IgD-negative memory B cell (primary cell): ENCODE data around the gene AP5M1. TPM values are rescaled to one million over a fixed set of nuclear protein-coding genes. Genes with fewer than 3 reads are reported as not detected.
"Not testable (repeated sequence)": the region's sequence is repeated elsewhere in the genome, so short reads cannot be mapped to it uniquely, and the experiment has no call there.

Experiments
- H3K27ac Mint-ChIP-seq, 3 donors: one replicate each; pipeline ENCODE4 v1.8.0; 2020 to 2022; ENCODE audit warnings: mild to moderate bottlenecking in 3 of 3, mixed read lengths in 3 of 3, moderate library complexity in 1 of 3
- H3K27me3 Mint-ChIP-seq: one replicate; pipeline ENCODE4 v1.8.0; 2021; ENCODE audit warnings: mixed read lengths
- H3K36me3 Mint-ChIP-seq: one replicate; pipeline ENCODE4 v1.8.0; 2020; ENCODE audit warnings: mild to moderate bottlenecking, mixed read lengths
- H3K4me1 Mint-ChIP-seq, 3 donors: one replicate each; pipeline ENCODE4 v1.8.0; 2020 to 2022; ENCODE audit warnings: mixed read lengths in 3 of 3, mild to moderate bottlenecking in 1 of 3
- H3K4me3 Mint-ChIP-seq, 4 donors: one replicate each; pipeline ENCODE4 v1.8.0; 2020 to 2022; ENCODE audit warnings: mild to moderate bottlenecking in 4 of 4, mixed read lengths in 4 of 4, moderate library complexity in 3 of 4
- H3K9me3 Mint-ChIP-seq, 3 donors: one replicate each; pipeline ENCODE4 v1.8.0; 2020 to 2021; ENCODE audit warnings: mixed read lengths in 3 of 3, mild to moderate bottlenecking in 1 of 3
- polyA plus RNA-seq: library from polyadenylated mRNA; unstranded; fragments of 300-500 nt; fragmentation: Illumina TruSeq; gene quantifications from one replicate; pipeline ENCODE4 v1.2.3, GENCODE V29; 2021

The AP5M1 gene, protein sequence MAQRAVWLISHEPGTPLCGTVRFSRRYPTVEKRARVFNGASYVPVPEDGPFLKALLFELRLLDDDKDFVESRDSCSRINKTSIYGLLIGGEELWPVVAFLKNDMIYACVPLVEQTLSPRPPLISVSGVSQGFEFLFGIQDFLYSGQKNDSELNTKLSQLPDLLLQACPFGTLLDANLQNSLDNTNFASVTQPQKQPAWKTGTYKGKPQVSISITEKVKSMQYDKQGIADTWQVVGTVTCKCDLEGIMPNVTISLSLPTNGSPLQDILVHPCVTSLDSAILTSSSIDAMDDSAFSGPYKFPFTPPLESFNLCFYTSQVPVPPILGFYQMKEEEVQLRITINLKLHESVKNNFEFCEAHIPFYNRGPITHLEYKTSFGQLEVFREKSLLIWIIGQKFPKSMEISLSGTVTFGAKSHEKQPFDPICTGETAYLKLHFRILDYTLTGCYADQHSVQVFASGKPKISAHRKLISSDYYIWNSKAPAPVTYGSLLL
- polyA plus RNA-seq = 42.6 TPM

DNA sequence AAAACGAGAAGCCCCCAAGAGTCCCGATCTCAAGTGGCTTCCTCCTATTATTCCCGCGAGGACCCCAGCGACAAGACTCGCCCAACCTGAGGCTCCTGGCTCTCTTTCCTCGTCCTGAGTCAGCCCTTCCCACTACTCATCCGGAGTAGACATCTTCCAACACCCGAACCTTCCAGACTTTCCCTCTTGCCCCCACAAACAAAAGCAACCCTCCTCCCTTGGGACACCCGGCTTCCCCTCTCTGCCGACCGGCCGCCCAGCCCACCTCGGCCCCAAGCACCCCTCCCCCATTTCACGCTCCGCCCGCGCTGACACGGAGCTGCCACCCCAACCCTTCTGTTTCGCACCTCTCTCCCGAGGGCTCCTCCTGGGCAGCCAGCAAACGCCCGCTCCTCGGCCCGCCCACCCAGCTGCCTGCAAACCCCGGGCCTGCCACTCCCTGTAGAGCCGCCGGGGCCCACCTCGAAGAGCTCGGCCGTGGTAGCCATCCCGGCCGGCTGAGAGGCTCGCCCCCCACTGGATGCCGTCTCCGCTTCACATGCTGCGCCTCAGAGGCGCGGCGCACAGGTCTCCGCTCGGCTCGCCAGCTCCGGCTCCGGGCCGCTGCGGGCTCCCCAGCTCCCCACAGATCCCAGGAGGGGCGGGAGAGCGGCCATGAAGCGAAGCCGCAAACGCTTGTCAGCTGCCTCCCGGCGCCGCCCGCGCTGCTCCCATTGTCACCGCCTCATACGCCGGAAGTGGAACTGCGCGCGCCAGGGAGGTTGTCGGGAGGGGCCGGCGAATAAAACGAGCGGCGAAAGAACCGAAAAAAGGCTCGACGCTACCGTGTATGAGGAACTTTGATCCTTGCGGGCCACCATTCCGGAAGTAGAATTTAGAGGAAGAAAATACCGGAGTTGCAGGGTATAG, at the start of gene AP5M1, which contains the start of gene EXOC5:
Gene AP5M1 (plus strand): TSS at position 811 of the 909 bp plus-strand sequence. CDS start 344 bp downstream, outside the sequence.
Gene EXOC5 (minus strand): TSS at position 745 of the 909 bp plus-strand sequence. CDS start 257 bp downstream, at position 488.
- peaks cover 1% of the 10 kb centered on the region for H3K36me3 Mint-ChIP-seq
- peaks cover 41 to 56% (median 52%) of the 10 kb centered on the region in 3 donors for H3K4me1 Mint-ChIP-seq
- peak within 1 kb of the TSS; percentile 96 to 99 (median 98) for H3K27ac Mint-ChIP-seq
- H3K4me3 Mint-ChIP-seq = peak within 1 kb of the TSS; percentile 96 to 100 (median 100)
- H3K27me3 Mint-ChIP-seq = no peaks in the 10 kb centered on the region
- no peaks in the 10 kb centered on the region for H3K9me3 Mint-ChIP-seq

DNA sequence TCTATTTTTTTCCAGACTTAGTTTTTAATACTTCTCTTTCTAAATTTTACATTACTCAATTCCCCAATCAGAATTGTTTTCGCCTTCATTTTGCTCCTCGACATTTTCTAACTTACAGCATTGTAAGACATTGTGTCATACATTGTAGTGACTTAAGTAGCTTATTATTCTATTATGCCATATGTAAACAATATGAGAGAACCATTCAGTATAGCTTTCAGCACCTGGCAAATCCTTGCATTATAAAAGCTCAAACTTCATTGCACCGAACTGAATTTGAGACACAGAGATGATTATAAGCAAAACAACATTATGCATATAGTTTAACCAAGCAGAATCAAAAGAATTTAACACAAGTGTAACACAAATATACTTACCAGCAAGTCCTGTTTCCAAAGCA, 46.8 kb upstream of the AP5M1 start:
- H3K9me3 Mint-ChIP-seq = no peaks in the 10 kb centered on the region
- no peak overlapping the region for H3K4me3 Mint-ChIP-seq
- peaks cover 8% of the 10 kb centered on the region for H3K36me3 Mint-ChIP-seq

DNA sequence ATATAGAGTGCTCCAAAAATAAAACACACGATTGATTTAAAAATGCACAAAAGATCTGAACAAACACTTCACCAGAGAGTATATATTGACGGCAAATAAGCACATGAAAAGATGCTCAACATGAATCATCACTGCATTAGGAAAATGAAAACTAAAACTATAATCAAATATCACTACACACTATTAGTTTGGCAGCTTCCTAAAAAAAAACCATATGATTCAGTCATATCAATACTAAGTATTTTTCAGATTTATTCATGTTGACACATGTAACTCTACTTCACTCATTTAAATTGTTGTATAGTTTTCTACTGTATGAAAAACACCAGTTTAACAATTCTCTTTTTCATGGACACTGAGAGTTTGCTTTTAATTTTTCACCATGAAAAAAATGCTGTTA, 41.7 kb upstream of the AP5M1 start:
- Mint-ChIP-seq H3K36me3 (peaks cover 18% of the 10 kb centered on the region), H3K27ac (no peak overlapping the region), H3K27me3 (no peaks in the 10 kb centered on the region), H3K4me3 (no peak overlapping the region), H3K9me3 (peaks cover 0 to 1% (median 0%) of the 10 kb centered on the region in 3 donors), H3K4me1 (peaks cover 0 to 3% (median 2%) of the 10 kb centered on the region in 3 donors)

More for the DNA sequence above, 46.8 kb upstream of the AP5M1 start:
- Mint-ChIP-seq H3K4me1 (peaks cover 0 to 3% (median 0%) of the 10 kb centered on the region in 3 donors), H3K27me3 (no peaks in the 10 kb centered on the region), H3K27ac (no peak overlapping the region)

DNA sequence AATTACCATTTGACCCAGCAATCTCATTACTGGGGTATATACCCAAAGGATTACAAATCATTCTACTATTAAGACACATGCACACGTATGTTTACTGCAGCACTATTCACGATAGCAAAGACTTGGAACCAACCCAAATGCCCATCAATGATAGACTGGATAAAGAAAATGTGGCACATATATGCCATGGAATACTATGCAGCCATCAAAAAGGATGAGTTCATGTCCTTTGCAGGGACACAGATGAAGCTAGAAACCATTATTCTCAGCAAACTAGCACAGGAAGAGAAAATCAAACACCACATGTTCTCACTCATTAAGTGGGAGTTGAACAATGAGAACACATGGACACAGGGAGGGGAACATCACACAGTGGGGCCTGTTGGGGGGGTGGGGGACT, 40.5 kb upstream of the AP5M1 start:
- not testable (repeated sequence) for H3K9me3 Mint-ChIP-seq, H3K4me3 Mint-ChIP-seq, H3K27me3 Mint-ChIP-seq, H3K4me1 Mint-ChIP-seq, H3K27ac Mint-ChIP-seq
- H3K36me3 Mint-ChIP-seq = peaks cover 20% of the 10 kb centered on the region

DNA sequence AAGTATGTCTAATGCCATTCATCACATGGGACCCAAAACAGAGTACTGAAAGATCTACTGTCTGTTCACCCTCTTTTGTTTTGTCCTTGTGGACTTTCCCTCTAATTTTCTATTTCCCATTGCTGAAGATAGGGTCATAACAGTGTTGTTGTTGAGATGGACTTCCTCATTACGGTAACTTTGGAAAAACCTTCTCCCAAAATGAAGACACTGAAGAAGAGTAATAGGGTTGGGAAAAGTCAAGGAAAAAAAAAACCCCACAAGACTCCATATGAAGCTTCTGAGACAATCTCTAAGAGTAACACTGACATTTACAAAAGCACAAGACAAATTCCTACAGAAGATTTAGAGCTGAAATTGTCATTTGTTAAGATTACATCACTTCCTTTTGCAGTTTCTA, 36.8 kb upstream of the AP5M1 start:
- Mint-ChIP-seq H3K36me3 (peaks cover 19% of the 10 kb centered on the region), H3K27me3 (no peaks in the 10 kb centered on the region), H3K4me1 (peaks cover 0 to 4% (median 0%) of the 10 kb centered on the region in 3 donors), H3K27ac (no peak overlapping the region), H3K9me3 (peaks cover 0 to 1% (median 0%) of the 10 kb centered on the region in 3 donors), H3K4me3 (no peak overlapping the region)

DNA sequence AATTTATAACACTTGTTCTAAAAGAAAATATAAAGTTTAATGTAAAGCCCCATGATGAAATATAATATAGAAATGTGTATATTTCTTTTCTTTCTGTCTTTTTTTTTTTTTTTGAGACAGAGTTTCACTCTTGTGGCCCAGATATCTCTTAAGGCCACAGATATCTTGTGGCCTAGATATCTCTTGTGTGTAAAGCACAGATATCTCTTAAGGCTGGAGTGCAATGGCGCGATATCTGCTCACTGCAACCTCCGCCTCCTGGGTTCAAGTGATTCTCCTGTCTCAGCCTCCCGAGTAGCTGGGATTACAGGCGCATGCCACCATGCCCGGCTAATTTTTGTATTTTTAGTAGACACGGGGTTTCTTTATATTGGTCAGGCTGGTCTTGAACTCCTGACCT, 28.7 kb upstream of the AP5M1 start:
- not testable (repeated sequence) for H3K4me1 Mint-ChIP-seq, H3K36me3 Mint-ChIP-seq

DNA sequence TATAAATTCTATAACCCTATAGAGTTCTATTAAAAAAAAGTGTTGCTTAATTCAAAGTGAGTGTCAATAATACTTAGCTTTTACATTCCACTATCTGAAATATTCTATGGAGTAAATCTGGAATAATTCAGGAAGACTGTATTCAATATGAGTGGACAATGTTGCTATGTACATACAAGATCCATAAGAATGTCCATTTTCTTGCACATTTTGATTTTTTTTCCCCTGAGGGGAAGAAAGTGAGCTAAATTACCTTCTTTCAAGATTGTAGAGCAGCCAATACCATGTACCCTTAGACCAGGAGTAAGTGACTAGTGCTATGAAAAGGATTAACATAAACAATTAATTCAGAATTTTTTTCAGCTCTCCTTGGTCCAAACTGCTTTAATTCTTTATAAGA, 25.5 kb upstream of the AP5M1 start:
- peaks cover 6% of the 10 kb centered on the region for H3K36me3 Mint-ChIP-seq
- no peaks in the 10 kb centered on the region for H3K27me3 Mint-ChIP-seq
- no peaks in the 10 kb centered on the region for H3K9me3 Mint-ChIP-seq
- no peaks in the 10 kb centered on the region for H3K4me1 Mint-ChIP-seq
- H3K27ac Mint-ChIP-seq = no peak overlapping the region
- no peak overlapping the region for H3K4me3 Mint-ChIP-seq

More for the DNA sequence above, 28.7 kb upstream of the AP5M1 start:
- not testable (repeated sequence) for H3K9me3 Mint-ChIP-seq, H3K4me3 Mint-ChIP-seq, H3K27ac Mint-ChIP-seq, H3K27me3 Mint-ChIP-seq

DNA sequence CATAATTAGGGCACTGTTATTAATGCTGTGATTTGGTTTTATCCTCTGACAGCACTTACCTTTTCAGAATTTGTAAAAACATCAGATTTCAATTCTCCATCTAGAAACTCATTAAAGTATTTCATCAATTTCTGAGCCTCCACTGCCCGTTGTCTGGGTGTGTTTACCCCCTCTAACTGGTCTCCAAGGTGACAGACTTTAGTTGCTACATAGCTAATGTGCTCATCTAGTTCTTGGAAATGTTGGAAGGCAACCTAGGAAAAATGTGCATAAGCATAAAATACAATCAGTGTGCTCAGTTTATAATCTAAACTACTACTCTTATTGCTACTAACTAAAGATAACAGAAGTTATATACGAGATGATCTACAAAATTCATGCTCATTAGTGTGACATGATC, 24.7 kb upstream of the AP5M1 start:
- no peaks in the 10 kb centered on the region for H3K4me1 Mint-ChIP-seq
- no peak overlapping the region for H3K27ac Mint-ChIP-seq
- H3K36me3 Mint-ChIP-seq = peaks cover 6% of the 10 kb centered on the region
- H3K9me3 Mint-ChIP-seq = no peaks in the 10 kb centered on the region
- H3K27me3 Mint-ChIP-seq = no peaks in the 10 kb centered on the region
- no peak overlapping the region for H3K4me3 Mint-ChIP-seq

DNA sequence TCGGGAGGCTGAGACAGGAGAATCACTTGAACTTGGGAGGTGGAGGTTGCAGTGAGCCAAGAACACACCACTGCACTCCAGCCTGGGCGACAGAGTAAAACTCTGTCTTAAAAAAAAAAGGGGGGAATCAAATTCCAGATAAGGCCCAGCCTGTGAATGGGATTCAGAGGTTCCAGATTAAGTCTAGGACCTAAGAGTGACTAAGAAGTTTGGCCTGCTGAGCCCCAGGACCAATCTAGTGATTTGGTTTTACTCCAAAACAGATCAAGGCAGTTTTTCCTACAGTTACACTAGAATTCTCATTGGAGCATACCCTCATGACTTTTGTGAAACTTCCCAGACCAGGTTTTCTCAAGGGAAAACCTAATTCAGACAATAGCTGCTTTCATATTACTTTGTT, 22.8 kb upstream of the AP5M1 start:
- peak overlapping the region in 1 of 3 donors; percentile 53 for H3K27ac Mint-ChIP-seq
- H3K27me3 Mint-ChIP-seq = no peaks in the 10 kb centered on the region
- peaks cover 0 to 7% (median 0%) of the 10 kb centered on the region in 3 donors for H3K4me1 Mint-ChIP-seq
- H3K36me3 Mint-ChIP-seq = peaks cover 6% of the 10 kb centered on the region
- H3K9me3 Mint-ChIP-seq = no peaks in the 10 kb centered on the region
- no peak overlapping the region for H3K4me3 Mint-ChIP-seq

DNA sequence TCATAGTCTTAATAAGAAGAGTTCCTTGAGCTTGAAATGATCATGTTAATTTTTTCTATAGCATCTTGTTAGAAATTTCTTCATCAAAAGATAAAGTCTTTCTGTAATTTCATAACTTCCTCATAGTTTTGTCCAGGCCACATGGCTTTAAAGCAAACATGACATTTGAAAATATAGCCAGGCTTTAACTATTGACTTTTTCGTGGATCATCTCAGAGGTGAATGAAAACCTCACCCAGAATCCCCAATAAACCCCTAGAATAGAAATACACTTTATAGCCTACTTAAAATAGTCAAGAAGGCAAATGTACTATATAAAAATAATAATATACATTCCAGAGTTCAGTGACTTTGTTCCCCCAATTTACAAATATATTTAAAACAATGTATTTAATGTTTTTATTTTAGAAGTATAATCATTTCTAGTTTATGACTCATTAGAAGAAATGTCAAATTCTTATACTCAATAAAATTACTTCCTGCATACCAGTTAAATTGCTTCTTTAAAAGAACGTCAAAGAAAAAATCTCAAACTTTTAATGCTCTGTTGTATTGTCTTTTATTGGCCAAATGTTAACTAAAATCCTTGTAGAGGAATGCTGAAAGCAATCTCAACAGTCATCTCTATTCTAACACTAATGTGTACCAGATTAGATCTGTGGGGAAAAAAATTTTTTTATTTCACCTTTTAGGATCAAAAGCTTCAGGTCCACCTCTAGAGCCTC, 21.7 kb upstream of the AP5M1 start:
- Mint-ChIP-seq H3K27me3 (no peaks in the 10 kb centered on the region), H3K36me3 (peaks cover 6% of the 10 kb centered on the region), H3K9me3 (no peaks in the 10 kb centered on the region), H3K27ac (peak overlapping the region in 1 of 3 donors; percentile 53), H3K4me3 (no peak overlapping the region), H3K4me1 (peaks cover 0 to 10% (median 2%) of the 10 kb centered on the region in 3 donors)

DNA sequence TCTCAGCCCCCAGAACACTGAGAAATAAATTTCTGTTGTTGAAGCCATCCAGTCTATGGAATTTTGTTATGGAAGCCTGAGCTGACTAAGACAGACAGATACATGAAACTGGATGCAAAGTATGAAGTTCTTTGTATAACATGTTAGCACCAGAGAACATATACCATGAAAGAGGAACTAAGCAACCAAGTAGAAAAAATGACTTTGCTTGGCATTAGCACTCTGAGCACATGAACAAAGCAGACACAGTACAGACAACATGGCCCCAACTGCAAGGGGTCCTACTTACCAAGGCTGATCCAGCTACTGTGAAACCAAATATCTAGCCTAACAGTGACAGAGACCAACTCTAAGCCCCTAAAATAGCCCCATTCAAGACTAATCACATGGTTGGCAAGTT, 13.9 kb upstream of the AP5M1 start:
- Mint-ChIP-seq H3K9me3 (peaks cover 0 to 5% (median 0%) of the 10 kb centered on the region in 3 donors), H3K27me3 (no peaks in the 10 kb centered on the region), H3K27ac (no peak overlapping the region), H3K4me1 (peaks cover 27 to 39% (median 32%) of the 10 kb centered on the region in 3 donors), H3K4me3 (no peak overlapping the region), H3K36me3 (peaks cover 7% of the 10 kb centered on the region)

DNA sequence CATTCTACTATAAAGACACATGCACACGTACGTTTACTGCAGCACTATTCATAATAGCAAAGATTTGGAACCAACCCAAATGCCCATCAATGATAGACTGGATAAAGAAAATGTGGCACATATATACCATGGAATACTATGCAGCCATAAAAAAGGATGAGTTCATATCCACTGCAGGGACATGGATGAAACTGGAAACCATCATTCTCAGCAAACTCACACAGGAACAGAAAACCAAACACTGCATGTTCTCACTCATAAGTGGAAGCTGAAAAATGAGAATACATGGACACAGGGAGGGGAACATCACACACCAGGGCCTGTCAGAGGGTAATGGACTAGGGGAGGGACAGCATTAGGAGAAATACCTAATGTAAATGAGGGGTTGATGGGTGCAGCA, 10.6 kb upstream of the AP5M1 start:
- H3K36me3 Mint-ChIP-seq, H3K27me3 Mint-ChIP-seq, H3K27ac Mint-ChIP-seq, H3K4me3 Mint-ChIP-seq, H3K9me3 Mint-ChIP-seq: not testable (repeated sequence)
- H3K4me1 Mint-ChIP-seq = peaks cover 28 to 39% (median 30%) of the 10 kb centered on the region in 3 donors

DNA sequence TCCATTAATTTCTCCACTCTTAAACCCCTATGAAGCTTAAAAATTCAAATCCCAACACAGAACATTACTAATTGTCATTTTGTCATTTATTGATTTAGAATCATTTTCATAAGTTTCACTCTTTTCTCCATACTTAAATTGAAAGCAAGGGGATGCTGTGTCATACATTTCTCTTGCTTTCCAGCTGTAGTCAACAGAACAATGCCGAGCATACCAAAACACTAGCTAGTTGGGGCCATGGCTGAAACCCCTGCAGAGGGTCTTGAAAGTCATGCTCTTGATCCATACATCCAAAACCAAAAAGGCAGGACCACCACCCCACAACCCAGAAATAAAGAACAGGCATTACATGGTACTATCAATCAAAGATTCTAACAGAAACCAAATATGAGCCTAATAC, 9.1 kb upstream of the AP5M1 start:
- Mint-ChIP-seq H3K9me3 (peaks cover 0 to 5% (median 0%) of the 10 kb centered on the region in 3 donors), H3K4me1 (peaks cover 23 to 37% (median 31%) of the 10 kb centered on the region in 3 donors), H3K27me3 (no peaks in the 10 kb centered on the region), H3K4me3 (no peak overlapping the region), H3K27ac (peak overlapping the region in 1 of 3 donors; percentile 21), H3K36me3 (peaks cover 6% of the 10 kb centered on the region)

DNA sequence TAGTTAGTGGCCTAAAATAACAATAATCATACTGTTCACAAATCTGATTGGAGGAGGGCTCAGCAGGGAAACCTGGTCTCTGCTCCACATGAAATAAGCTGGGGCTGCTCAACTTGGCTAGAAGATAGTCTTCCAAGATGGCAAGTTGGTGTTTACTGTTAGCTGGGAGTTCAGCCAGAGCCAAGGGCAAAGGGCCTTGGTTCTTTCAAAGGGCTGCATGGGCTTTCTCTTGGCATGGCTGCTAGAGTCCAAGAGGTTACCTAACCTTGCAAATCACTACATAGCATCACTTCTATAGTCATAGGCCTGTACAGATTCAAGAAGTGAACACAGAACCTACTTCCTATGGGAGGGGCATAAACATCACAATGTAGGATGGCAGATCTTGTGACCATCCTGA, 7.2 kb upstream of the AP5M1 start:
- H3K27ac Mint-ChIP-seq = no peak overlapping the region
- peaks cover 6% of the 10 kb centered on the region for H3K36me3 Mint-ChIP-seq
- H3K27me3 Mint-ChIP-seq = no peaks in the 10 kb centered on the region
- H3K4me3 Mint-ChIP-seq = no peak overlapping the region
- H3K4me1 Mint-ChIP-seq = peaks cover 17 to 35% (median 23%) of the 10 kb centered on the region in 3 donors
- peaks cover 0 to 5% (median 0%) of the 10 kb centered on the region in 3 donors for H3K9me3 Mint-ChIP-seq
